DND-41 (cell line): Measurements from ENCODE around the gene RAB30.

ENCODE experiments used
- ATAC-seq: fragments of 200-7000 bp; cut with Tn5 transposase; 3 replicates; pipeline ENCODE4 v1.9.1; 2021; ENCODE audit warnings: low read depth; ENCODE audit not compliant: insufficient read depth
- DNase-seq: peaks from one replicate; pipeline ENCODE4 v3.0.0-alpha.2; 2020
- H2AFZ ChIP-seq: 2 replicates; pipeline ENCODE4 v1.6.0; 2012; ENCODE audit warnings: low read depth, low read length
- H3K27ac ChIP-seq: 2 replicates; pipeline ENCODE4 v1.5.1; 2012; ENCODE audit warnings: low read length, inconsistent platforms
- H3K27me3 ChIP-seq: fragments of 200-600 bp; sonication (generic); 2 replicates; pipeline ENCODE4 v1.6.0; 2012; ENCODE audit warnings: low read length, mild to moderate bottlenecking, inconsistent platforms; ENCODE audit not compliant: insufficient read depth, poor library complexity
- H3K36me3 ChIP-seq: 2 replicates; pipeline ENCODE4 v1.5.1; 2012; ENCODE audit warnings: low read length, inconsistent platforms; ENCODE audit not compliant: insufficient read depth
- H3K4me1 ChIP-seq: 2 replicates; pipeline ENCODE4 v1.5.1; 2012; ENCODE audit warnings: mild to moderate bottlenecking, low read length; ENCODE audit not compliant: insufficient read depth
- H3K4me2 ChIP-seq: 2 replicates; pipeline ENCODE4 v1.6.0; 2012; ENCODE audit warnings: mild to moderate bottlenecking, moderate library complexity, low read length, inconsistent platforms; ENCODE audit not compliant: insufficient read depth
- H3K4me3 ChIP-seq, 2 experiments: fragments of 200-600 bp in 1 of 2; shearing (Covaris generic) in 1 of 2; 2 replicates each; pipeline ENCODE4 v1.5.1; 2012 to 2016; ENCODE audit warnings: inconsistent platforms in 2 of 2, low read length in 2 of 2, mild to moderate bottlenecking in 2 of 2, low read depth in 1 of 2, moderate library complexity in 1 of 2
- H3K79me2 ChIP-seq: 2 replicates; pipeline ENCODE4 v1.6.0; 2012; ENCODE audit warnings: low read length, inconsistent platforms; ENCODE audit not compliant: insufficient read depth
- H3K9ac ChIP-seq: 2 replicates; pipeline ENCODE4 v1.6.0; 2012; ENCODE audit warnings: low read depth, mild to moderate bottlenecking, inconsistent platforms, low read length, moderate library complexity
- H3K9me3 ChIP-seq: 2 replicates; pipeline ENCODE4 v1.5.1; 2012; ENCODE audit warnings: low read length, moderate library complexity, mild to moderate bottlenecking, inconsistent platforms; ENCODE audit not compliant: insufficient read depth, severe bottlenecking
- H4K20me1 ChIP-seq: 2 replicates; pipeline ENCODE4 v1.6.0; 2012; ENCODE audit warnings: low read length; ENCODE audit not compliant: insufficient read depth
- EZH2 ChIP-seq: IDR thresholded peaks from 3 replicates; pipeline ENCODE4 v1.6.1; 2012; ENCODE audit warnings: borderline replicate concordance, low read depth, mild to moderate bottlenecking, moderate library complexity, low read length, inconsistent platforms; ENCODE audit not compliant: severe bottlenecking
- TF ChIP-seq, protein P1 (sequence below): IDR thresholded peaks from 2 replicates; pipeline ENCODE4 v1.5.1; 2012; ENCODE audit warnings: borderline replicate concordance, low read length, moderate library complexity, mild to moderate bottlenecking; ENCODE audit not compliant: poor library complexity, severe bottlenecking; ENCODE audit errors: extremely low read depth

The RAB30 gene

GRCh38 chr11:83071567-83072349, at the start of gene RAB30:
RAB30 (minus strand) TSS chr11:83071897; CDS start chr11:82997316, 74,581 bp downstream.
- Histone ChIP-seq H4K20me1 (no peaks in the 10 kb centered on the region), H3K4me2 (peak within 1 kb of the TSS; percentile 87), H3K4me3 (peak within 1 kb of the TSS; percentile 80 to 96), H3K9ac (peak within 1 kb of the TSS; percentile 93), H3K9me3 (no peaks in the 10 kb centered on the region), H3K79me2 (peaks cover 29% of the 10 kb centered on the region), H3K27me3 (peaks cover 12% of the 10 kb centered on the region), H3K4me1 (peaks cover 34% of the 10 kb centered on the region), H2AFZ (peak within 1 kb of the TSS; percentile 86), H3K27ac (peak within 1 kb of the TSS; percentile 91), H3K36me3 (peaks cover 34% of the 10 kb centered on the region)
- peak; percentile 96 for ATAC-seq
- DNase-seq = peak; percentile 95
- TF ChIP-seq, protein P1, sequence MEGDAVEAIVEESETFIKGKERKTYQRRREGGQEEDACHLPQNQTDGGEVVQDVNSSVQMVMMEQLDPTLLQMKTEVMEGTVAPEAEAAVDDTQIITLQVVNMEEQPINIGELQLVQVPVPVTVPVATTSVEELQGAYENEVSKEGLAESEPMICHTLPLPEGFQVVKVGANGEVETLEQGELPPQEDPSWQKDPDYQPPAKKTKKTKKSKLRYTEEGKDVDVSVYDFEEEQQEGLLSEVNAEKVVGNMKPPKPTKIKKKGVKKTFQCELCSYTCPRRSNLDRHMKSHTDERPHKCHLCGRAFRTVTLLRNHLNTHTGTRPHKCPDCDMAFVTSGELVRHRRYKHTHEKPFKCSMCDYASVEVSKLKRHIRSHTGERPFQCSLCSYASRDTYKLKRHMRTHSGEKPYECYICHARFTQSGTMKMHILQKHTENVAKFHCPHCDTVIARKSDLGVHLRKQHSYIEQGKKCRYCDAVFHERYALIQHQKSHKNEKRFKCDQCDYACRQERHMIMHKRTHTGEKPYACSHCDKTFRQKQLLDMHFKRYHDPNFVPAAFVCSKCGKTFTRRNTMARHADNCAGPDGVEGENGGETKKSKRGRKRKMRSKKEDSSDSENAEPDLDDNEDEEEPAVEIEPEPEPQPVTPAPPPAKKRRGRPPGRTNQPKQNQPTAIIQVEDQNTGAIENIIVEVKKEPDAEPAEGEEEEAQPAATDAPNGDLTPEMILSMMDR = no peak
- TF ChIP-seq EZH2 = no peak

DNA sequence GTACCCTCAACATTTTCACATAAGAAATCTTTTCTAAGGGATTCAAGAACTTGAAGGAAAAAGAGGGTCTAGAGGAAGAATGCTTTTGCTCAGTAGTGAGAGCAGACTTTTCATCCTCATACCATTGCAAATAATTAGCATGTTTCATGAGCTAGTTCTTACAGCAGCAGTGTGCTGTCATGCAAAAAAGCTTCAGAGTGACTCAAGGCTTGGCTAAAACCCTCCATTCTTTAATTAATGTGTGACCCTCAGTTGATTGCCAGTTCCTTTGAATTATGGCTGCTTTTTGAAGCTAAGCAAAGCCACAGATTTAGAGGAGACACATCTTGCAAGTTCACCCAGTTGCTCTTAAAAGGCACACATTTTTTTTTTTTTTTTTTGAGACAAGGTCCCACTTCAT, 48.6 kb upstream of the RAB30 start:
- no peaks in the 10 kb centered on the region for H3K4me1 ChIP-seq
- no peak overlapping the region for H3K27ac ChIP-seq
- no peak overlapping the region for H3K4me3 ChIP-seq
- no peak overlapping the region for H2AFZ ChIP-seq
- H4K20me1 ChIP-seq = no peaks in the 10 kb centered on the region
- H3K79me2 ChIP-seq = no peaks in the 10 kb centered on the region
- no peak for DNase-seq
- H3K9me3 ChIP-seq = no peaks in the 10 kb centered on the region
- H3K36me3 ChIP-seq = no peaks in the 10 kb centered on the region
- no peaks in the 10 kb centered on the region for H3K27me3 ChIP-seq
- TF ChIP-seq, protein P1 = no peak
- no peak for TF ChIP-seq EZH2
- H3K9ac ChIP-seq = no peak overlapping the region
- no peak for ATAC-seq
- H3K4me2 ChIP-seq = no peak overlapping the region

DNA sequence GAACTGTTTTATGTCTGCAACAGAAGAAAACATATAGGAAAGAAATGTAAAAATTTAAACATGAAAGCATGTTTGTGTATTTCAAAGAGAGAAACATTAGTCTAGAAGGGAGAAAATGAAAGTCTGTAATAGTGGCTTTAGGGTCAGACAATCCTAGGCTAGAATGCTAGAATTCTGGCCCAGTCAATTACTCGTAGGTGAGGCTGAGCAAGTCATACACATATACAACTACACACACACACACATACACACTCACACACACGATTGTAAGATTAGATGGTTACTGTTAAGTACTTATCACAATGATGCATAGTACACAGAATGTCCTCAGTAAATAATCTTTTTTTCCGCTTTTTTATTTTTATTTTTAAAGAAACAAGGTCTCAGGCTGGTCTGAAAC, 47.5 kb upstream of the RAB30 start:
- H3K9me3 ChIP-seq = no peaks in the 10 kb centered on the region
- H3K79me2 ChIP-seq = no peaks in the 10 kb centered on the region
- H3K4me2 ChIP-seq = no peak overlapping the region
- no peak for ATAC-seq
- no peak overlapping the region for H3K4me3 ChIP-seq
- no peak overlapping the region for H3K9ac ChIP-seq
- TF ChIP-seq, protein P1 = no peak
- no peak for TF ChIP-seq EZH2
- no peaks in the 10 kb centered on the region for H3K36me3 ChIP-seq
- no peak overlapping the region for H2AFZ ChIP-seq
- H3K27ac ChIP-seq = no peak overlapping the region
- no peak for DNase-seq
- no peaks in the 10 kb centered on the region for H3K4me1 ChIP-seq
- H3K27me3 ChIP-seq = no peaks in the 10 kb centered on the region
- no peaks in the 10 kb centered on the region for H4K20me1 ChIP-seq
